OCI-LY3 (cell line): ENCODE measurements around the gene AHNAK.

Experiments
- H2AFZ ChIP-seq: fragments of 200-600, 300-600 bp; shearing (Covaris generic); 2 replicates; pipeline ENCODE4 v1.6.0; 2014; ENCODE audit warnings: antibody characterized with exemption, low read depth, low read length
- H3K27ac ChIP-seq: fragments of 200-600, 300-600 bp; sonication (generic); 2 replicates; pipeline ENCODE4 v1.5.1; 2014; ENCODE audit warnings: mild to moderate bottlenecking, low read length, moderate library complexity, mixed read lengths
- H3K27me3 ChIP-seq: fragments of 200-600, 300-600 bp; sonication (generic); 2 replicates; pipeline ENCODE4 v1.6.1; 2014; ENCODE audit warnings: low read depth, low read length, mixed read lengths
- H3K36me3 ChIP-seq: fragments of 200-600, 300-600 bp; sonication (generic); replicated peaks from 2 replicates; pipeline ENCODE3; 2014; ENCODE audit warnings: low read depth, low read length, mixed read lengths
- H3K4me1 ChIP-seq: fragments of 300-600, 200-600 bp; sonication (generic); 2 replicates; pipeline ENCODE4 v1.6.1; 2014; ENCODE audit warnings: low read length, mixed read lengths
- H3K4me2 ChIP-seq: fragments of 200-600, 300-600 bp; sonication (generic); 2 replicates; pipeline ENCODE4 v1.6.1; 2014; ENCODE audit warnings: low read length, mixed read lengths
- H3K4me3 ChIP-seq: fragments of 300-600, 200-600 bp; sonication (generic); 2 replicates; pipeline ENCODE4 v1.5.1; 2014; ENCODE audit warnings: antibody characterized with exemption, mild to moderate bottlenecking, low read length, moderate library complexity
- H3K79me2 ChIP-seq: fragments of 300-600, 200-600 bp; shearing (Covaris generic); 2 replicates; pipeline ENCODE4 v1.6.1; 2014; ENCODE audit warnings: mild to moderate bottlenecking, low read length, mixed read lengths
- H3K9ac ChIP-seq: fragments of 300-600, 200-600 bp; shearing (Covaris generic); 2 replicates; pipeline ENCODE4 v1.6.0; 2014; ENCODE audit warnings: mild to moderate bottlenecking, low read length, moderate library complexity
- H3K9me3 ChIP-seq: fragments of 200-600, 300-600 bp; shearing (Covaris generic); 2 replicates; pipeline ENCODE4 v1.6.1; 2014; ENCODE audit warnings: low read length, mixed read lengths; ENCODE audit not compliant: insufficient read depth
- H4K20me1 ChIP-seq: fragments of 200-600, 300-600 bp; sonication (generic); 2 replicates; pipeline ENCODE4 v1.6.1; 2016; ENCODE audit warnings: low read length, mixed read lengths; ENCODE audit not compliant: insufficient read depth
- CTCF ChIP-seq: fragments of 200-600, 300-600 bp; sonication (generic); IDR thresholded peaks from 2 replicates; pipeline ENCODE4 v1.5.1; 2014; ENCODE audit warnings: antibody characterized with exemption, low read length, low read depth
- EZH2phosphoT487 ChIP-seq: fragments of 200-600 bp; shearing (Covaris generic); IDR thresholded peaks from 2 replicates; pipeline ENCODE4 v1.6.1; 2018; ENCODE audit warnings: antibody characterized with exemption, mixed run types, low read depth

The AHNAK gene

GRCh38 chr11:62508336-62509058 lies 38.1 kb downstream of the AHNAK start:
- Histone ChIP-seq H3K9ac (0 out of 2 replicates have a peak overlapping the region, but pooled peaks have one; percentile 7), H3K9me3 (no peaks in the 10 kb centered on the region), H4K20me1 (peaks cover 11% of the 10 kb centered on the region), H3K79me2 (no peaks in the 10 kb centered on the region), H3K4me2 (peak overlapping the region; percentile 74), H3K27ac (no peak overlapping the region), H3K4me3 (peak overlapping the region; percentile 52), H3K27me3 (no peaks in the 10 kb centered on the region), H2AFZ (no peak overlapping the region), H3K4me1 (peaks cover 13% of the 10 kb centered on the region), H3K36me3 (peaks cover 1% of the 10 kb centered on the region)
- TF ChIP-seq CTCF (peak; percentile 73), EZH2phosphoT487 (no peak)

GRCh38 chr11:62507125-62507422 lies 39.5 kb downstream of the AHNAK start:
- H3K4me1 ChIP-seq, result peaks cover 13% of the 10 kb centered on the region
- no peak overlapping the region for H2AFZ ChIP-seq
- no peak overlapping the region for H3K9ac ChIP-seq
- H4K20me1 ChIP-seq, result peaks cover 2% of the 10 kb centered on the region; the same call in 1 of the 2 replicates
- no peak overlapping the region for H3K4me3 ChIP-seq
- H3K27me3 ChIP-seq, result peaks cover 8% of the 10 kb centered on the region; the same call in 1 of the 2 replicates
- TF ChIP-seq EZH2phosphoT487 (no peak), CTCF (no peak)
- H3K9me3 ChIP-seq, result no peaks in the 10 kb centered on the region
- no peak overlapping the region for H3K4me2 ChIP-seq
- no peak overlapping the region for H3K27ac ChIP-seq
- H3K79me2 ChIP-seq, result no peaks in the 10 kb centered on the region
- H3K36me3 ChIP-seq, result no peaks in the 10 kb centered on the region

- Histone ChIP-seq H3K4me2 (no peak overlapping the region), H4K20me1 (0 out of 2 replicates have a peak, but pooled peaks cover 3% of the 10 kb centered on the region), H3K9ac (no peak overlapping the region), H3K27me3 (peaks cover 13% of the 10 kb centered on the region; the same call in 1 of the 2 replicates), H3K36me3 (no peaks in the 10 kb centered on the region), H3K79me2 (no peaks in the 10 kb centered on the region), H3K4me3 (no peak overlapping the region), H3K9me3 (no peaks in the 10 kb centered on the region), H3K27ac (no peak overlapping the region), H3K4me1 (peaks cover 13% of the 10 kb centered on the region), H2AFZ (no peak overlapping the region)
- TF ChIP-seq CTCF (no peak), EZH2phosphoT487 (no peak)
Measured at GRCh38 chr11:62506413-62507124, 40.0 kb downstream of the AHNAK start.

GRCh38 chr11:62505440-62506091 lies 41.0 kb downstream of the AHNAK start:
- Histone ChIP-seq H3K27me3 (peaks cover 14% of the 10 kb centered on the region; the same call in 1 of the 2 replicates), H2AFZ (no peak overlapping the region), H3K36me3 (no peaks in the 10 kb centered on the region), H3K4me3 (no peak overlapping the region), H4K20me1 (0 out of 2 replicates have a peak, but pooled peaks cover 3% of the 10 kb centered on the region), H3K4me1 (peaks cover 13% of the 10 kb centered on the region), H3K9ac (no peak overlapping the region), H3K9me3 (no peaks in the 10 kb centered on the region), H3K79me2 (no peaks in the 10 kb centered on the region), H3K4me2 (no peak overlapping the region), H3K27ac (no peak overlapping the region)
- TF ChIP-seq CTCF (no peak), EZH2phosphoT487 (no peak)
